Activated T-cell treated with anti-CD3 and anti-CD28 coated beads, Interleukin-2, amount 50 U/mL, for 4 hours (primary cell): Measurements from ENCODE around the gene EFCC1. TPM values are rescaled to one million over a fixed set of nuclear protein-coding genes. Genes with fewer than 3 reads are reported as not detected.
"Not testable (repeated sequence)": the region's sequence is repeated elsewhere in the genome, so short reads cannot be mapped to it uniquely, and the experiment has no call there.

Experiments used
- ATAC-seq, 2 donors: fragments of 200-7000 bp; cut with Tn5 transposase; one replicate each; pipeline ENCODE4 v1.10.0; 2021
- DNase-seq: peaks from one replicate; pipeline ENCODE4 v3.0.0-alpha.2; 2020
- H3K27me3 Mint-ChIP-seq: one replicate; pipeline ENCODE4 v1.8.0; 2021; ENCODE audit warnings: low read depth, mixed read lengths
- H3K36me3 Mint-ChIP-seq: one replicate; pipeline ENCODE4 v1.8.0; 2022; ENCODE audit warnings: mixed read lengths; ENCODE audit not compliant: insufficient read depth
- H3K4me1 Mint-ChIP-seq: one replicate; pipeline ENCODE4 v1.8.0; 2021; ENCODE audit warnings: low read depth, mixed read lengths
- H3K4me3 Mint-ChIP-seq: one replicate; pipeline ENCODE4 v1.8.0; 2021; ENCODE audit warnings: mild to moderate bottlenecking, moderate library complexity, mixed read lengths
- H3K9me3 Mint-ChIP-seq: one replicate; pipeline ENCODE4 v1.8.0; 2021; ENCODE audit warnings: mixed read lengths
- total RNA-seq, 3 donors: library from RNA; stranded (reverse); gene quantifications; one replicate each; pipeline ENCODE4 v1.2.1, GENCODE V29; 2021

The EFCC1 gene
- total RNA-seq, 3 donors from 2014 or later: 0.26 to 0.35 TPM; not detected in 1

DNA sequence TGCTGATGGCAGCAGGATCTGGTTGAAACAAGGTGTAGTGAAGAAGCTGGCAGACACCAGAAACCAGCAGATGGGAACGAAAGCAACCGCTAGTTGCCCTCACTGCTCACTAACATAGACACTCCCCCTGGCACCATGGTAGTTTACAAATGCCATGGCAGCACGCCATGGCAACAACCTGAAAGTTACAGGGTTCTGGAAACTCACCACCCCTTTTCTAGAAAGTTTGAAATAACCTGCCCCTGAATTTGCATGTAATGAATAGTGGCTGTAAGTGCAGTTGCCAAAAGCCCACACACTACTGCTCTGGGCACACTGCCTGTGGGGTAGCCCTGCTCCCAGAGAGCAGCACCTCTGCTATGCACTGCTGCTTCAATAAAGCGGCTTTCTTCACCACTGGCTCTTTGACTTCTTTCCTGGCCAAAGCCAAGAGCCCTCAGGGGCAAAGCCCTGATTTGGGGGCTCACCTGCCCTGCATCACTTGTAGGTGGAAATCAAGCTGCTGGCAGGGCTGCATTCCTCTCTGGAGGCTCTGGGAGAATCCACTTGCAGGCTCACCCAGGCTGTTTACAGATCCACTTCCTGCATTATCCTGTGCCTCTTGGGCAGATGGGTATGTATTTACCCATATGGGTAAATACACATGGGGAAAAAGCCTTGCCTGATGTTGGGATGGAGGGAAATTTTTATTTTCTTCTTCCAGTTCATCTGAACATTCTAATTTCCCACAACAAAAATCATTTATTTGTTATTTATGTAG lies 57.5 kb downstream of the EFCC1 start:
- Mint-ChIP-seq H3K9me3 (no peaks in the 10 kb centered on the region), H3K4me3 (no peak overlapping the region), H3K4me1 (peaks cover 10% of the 10 kb centered on the region), H3K36me3 (no peaks in the 10 kb centered on the region), H3K27me3 (no peaks in the 10 kb centered on the region)
- DNase-seq: no peak
- ATAC-seq: peak; percentile 26 to 48

DNA sequence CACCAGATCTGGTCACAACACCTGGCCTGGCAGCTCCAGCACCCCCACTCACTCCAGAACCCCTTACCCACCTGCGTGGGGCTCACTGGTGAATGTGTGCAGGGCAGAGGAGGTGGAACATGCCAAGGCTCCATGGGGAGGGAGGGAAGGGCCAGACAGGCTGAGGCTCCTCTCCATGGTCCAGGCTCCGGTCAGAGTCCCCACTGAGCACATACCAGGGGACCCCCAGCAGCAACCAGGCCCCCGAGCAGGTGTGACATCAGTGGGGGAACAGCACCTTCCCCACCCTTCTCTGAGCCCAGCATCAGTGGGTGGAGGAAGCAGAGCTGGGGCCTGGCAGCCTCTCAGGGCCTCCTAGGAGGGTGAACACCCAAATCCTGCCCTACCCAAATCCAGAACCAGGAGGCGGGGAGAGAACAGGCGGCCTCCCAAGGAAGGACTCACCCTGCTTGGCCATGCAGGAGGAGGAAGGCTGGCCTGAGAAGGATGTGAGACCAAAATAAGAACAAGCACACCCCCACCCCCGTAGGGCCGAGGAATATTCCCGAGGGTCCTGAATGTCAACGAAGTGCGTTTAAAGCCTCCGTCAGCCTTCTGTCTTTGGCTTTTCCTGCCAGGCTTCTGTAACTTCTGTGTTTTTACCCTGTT lies 58.3 kb downstream of the EFCC1 start:
- ATAC-seq (no peak), DNase-seq (no peak)
- Mint-ChIP-seq H3K36me3 (no peaks in the 10 kb centered on the region), H3K9me3 (no peaks in the 10 kb centered on the region), H3K27me3 (no peaks in the 10 kb centered on the region), H3K4me3 (no peak overlapping the region), H3K4me1 (peaks cover 9% of the 10 kb centered on the region)

DNA sequence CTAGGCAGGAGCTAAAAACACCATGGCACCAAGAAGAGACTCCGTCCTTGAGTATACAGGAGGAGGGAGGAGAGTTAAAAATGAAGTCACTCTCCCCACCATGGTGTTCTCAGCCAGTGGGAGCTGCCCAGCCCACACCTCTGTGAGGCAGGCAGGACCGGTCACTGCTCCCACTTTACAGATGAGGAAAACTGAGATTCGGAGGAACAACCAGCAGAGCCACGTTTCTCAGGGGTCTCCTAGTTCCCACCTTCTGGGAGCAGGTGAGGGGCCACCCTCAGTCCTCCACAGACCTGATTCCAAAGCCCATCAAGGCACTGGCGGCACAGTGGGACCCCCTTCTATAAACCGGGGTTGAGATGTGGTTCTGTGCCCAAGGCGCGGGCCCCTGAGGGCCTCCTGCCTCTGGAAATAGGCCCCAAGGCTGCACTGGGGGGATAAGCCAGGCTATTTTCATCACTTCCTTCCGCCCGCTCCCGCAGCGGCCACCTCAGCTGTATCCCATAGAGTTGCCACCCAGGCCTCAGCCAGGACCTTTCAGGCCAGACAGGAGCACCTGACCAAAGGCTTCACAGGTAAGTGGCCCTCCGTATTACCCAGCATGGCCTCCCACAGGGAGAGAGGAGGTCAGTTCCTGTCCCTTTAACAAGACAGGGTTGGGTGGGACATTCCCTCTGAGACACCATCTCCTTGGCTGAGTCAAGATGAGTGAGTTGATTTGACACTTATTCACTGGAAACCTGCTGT lies 59.3 kb downstream of the EFCC1 start, which contains the start of gene GP9:
Gene GP9 (plus strand): TSS at position 504 of the 747 bp plus-strand sequence. CDS start 961 bp downstream, outside the sequence.
- DNase-seq: no peak
- H3K27me3 Mint-ChIP-seq: no peaks in the 10 kb centered on the region
- no peaks in the 10 kb centered on the region for H3K9me3 Mint-ChIP-seq
- H3K4me1 Mint-ChIP-seq: peaks cover 9% of the 10 kb centered on the region
- ATAC-seq: peak; percentile 46 to 48
- H3K4me3 Mint-ChIP-seq: no peak within 1 kb of the TSS
- H3K36me3 Mint-ChIP-seq: no peaks in the 10 kb centered on the region

DNA sequence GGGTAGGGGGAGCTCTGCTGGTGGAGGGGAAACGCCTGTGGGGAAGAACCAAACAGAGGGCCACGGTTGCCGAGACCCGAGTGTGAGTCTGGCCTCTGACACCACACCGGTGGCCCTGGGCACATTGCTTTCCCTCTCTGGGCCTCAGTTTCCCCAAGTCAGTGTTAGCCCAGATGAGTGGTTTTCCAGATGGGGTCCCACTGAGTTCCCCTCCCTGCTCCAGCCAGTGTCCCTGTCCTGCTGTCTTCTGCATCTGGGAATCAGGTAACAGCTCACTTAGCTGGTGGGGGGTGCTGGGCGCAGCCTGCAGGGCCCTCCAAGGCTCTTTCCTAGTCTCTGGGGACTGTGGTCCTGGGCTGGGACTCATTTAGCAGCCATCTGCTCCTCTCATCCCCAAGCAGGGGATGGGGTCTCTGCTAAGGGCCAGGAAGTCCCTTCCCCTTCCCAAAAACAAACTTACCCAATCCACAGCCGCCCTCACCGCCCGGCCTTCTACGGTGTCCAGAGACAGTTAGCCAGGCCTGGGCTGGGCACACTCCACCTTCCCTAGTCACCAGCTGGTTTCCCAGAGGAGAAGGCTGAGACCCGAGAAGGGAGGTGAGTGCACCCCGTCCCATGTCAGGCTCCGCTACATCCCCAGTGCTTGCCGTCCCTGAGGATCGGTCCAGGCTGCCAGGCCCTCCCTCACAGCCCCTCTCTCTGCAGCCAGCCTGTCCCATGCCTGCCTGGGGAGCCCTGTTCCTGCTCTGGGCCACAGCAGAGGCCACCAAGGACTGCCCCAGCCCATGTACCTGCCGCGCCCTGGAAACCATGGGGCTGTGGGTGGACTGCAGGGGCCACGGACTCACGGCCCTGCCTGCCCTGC lies 60.2 kb downstream of the EFCC1 start:
- no peaks in the 10 kb centered on the region for H3K27me3 Mint-ChIP-seq
- H3K4me1 Mint-ChIP-seq: peaks cover 9% of the 10 kb centered on the region
- DNase-seq (no peak), ATAC-seq (no peak)
- H3K9me3 Mint-ChIP-seq: no peaks in the 10 kb centered on the region
- H3K36me3 Mint-ChIP-seq: no peaks in the 10 kb centered on the region
- H3K4me3 Mint-ChIP-seq: no peak overlapping the region

DNA sequence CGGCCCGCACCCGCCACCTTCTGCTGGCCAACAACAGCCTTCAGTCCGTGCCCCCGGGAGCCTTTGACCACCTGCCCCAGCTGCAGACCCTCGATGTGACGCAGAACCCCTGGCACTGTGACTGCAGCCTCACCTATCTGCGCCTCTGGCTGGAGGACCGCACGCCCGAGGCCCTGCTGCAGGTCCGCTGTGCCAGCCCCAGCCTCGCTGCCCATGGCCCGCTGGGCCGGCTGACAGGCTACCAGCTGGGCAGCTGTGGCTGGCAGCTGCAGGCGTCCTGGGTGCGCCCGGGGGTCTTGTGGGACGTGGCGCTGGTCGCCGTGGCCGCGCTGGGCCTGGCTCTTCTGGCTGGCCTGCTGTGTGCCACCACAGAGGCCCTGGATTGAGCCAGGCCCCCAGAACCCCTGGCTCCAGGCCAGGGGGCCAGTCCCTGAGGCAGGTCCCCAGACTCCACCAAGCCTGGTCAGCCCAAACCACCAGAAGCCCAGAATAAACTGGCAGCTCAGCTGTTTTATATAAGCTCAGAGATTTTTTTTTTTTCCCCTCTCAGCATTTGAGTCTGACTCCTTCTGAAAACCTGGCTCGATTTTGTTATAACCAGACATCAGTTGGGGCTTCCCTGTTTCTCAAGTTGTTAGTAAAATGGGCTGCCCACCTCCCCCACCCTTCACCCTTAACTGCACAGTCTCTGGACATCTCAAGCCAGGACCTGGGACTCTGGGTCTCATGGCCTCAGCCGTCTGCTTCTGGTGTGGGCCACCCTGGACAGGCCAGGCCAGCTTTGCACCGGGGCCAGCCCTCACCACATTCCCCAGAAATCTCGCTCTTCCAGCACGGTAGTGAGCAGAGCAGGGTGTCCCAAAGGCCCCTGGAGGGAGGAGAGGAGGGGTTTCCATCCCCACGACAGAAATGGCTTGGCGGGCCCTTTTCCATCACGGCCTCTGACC lies 61.1 kb downstream of the EFCC1 start:
- no peak overlapping the region for H3K4me3 Mint-ChIP-seq
- H3K36me3 Mint-ChIP-seq: no peaks in the 10 kb centered on the region
- H3K4me1 Mint-ChIP-seq: peaks cover 9% of the 10 kb centered on the region
- H3K9me3 Mint-ChIP-seq: no peaks in the 10 kb centered on the region
- ATAC-seq (no peak), DNase-seq (no peak)
- no peaks in the 10 kb centered on the region for H3K27me3 Mint-ChIP-seq

DNA sequence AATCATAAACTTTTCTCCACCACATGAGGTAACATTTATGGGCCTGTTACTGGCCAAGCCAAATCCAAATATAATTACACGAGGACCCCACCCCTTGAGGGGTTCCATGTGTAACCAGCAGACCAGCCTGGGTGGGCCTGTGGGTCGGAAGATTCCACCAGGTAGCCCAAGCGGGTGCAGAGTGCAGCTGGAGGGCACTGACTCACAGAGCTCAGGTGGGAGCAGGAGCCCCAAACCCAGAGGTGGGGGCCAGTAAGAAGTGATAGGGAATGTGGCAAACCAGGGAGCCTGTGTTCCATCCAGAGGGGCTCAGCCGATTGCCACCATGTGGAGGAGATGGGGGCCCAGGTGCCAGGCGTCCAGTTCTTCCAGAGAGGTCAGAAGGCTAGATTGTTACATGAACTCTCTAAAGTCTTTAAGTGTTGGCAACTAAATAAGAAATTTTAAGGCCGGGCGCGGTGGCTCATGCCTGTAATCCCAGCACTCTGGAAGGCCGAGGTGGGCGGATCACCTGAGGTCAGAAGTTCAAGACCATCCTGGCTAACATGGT lies 62.1 kb downstream of the EFCC1 start:
- H3K4me3 Mint-ChIP-seq: no peak overlapping the region
- no peaks in the 10 kb centered on the region for H3K9me3 Mint-ChIP-seq
- no peak for ATAC-seq
- peaks cover 12% of the 10 kb centered on the region for H3K4me1 Mint-ChIP-seq
- H3K27me3 Mint-ChIP-seq: no peaks in the 10 kb centered on the region
- H3K36me3 Mint-ChIP-seq: no peaks in the 10 kb centered on the region
- no peak for DNase-seq

DNA sequence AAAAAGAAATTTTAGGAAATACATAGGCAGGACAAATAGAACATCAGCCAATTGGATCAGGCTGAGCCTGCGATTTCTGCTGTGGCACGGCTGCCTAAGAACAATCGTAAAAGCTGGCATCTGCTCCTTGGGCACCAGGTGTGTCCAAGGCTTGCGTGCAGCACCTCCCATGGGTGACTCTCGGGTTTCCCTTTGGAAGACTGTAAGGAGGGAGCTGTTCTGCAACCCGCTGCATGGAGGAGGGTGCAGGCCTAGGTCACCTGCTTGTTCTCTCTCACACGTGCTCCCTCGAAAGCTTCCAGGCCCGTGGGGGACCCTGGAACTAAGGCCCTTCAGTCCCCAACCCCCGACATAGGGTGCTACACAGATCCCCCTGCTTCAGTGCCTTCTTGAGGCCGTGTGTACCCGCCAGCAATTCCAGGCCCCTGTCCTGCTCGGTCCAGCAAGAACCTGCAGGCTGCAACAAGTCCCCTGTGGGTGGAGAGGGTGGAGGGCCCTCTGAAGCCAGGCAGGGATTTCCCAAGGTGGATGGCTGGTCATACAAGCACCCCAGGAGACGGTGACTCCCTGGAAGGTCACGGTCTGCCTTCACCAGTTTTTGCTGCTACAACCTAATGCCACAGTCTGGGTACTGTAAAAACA lies 62.9 kb downstream of the EFCC1 start:
- peaks cover 2% of the 10 kb centered on the region for H3K27me3 Mint-ChIP-seq
- peaks cover 6% of the 10 kb centered on the region for H3K4me1 Mint-ChIP-seq
- no peak overlapping the region for H3K4me3 Mint-ChIP-seq
- ATAC-seq (no peak), DNase-seq (no peak)
- no peaks in the 10 kb centered on the region for H3K9me3 Mint-ChIP-seq
- no peaks in the 10 kb centered on the region for H3K36me3 Mint-ChIP-seq

DNA sequence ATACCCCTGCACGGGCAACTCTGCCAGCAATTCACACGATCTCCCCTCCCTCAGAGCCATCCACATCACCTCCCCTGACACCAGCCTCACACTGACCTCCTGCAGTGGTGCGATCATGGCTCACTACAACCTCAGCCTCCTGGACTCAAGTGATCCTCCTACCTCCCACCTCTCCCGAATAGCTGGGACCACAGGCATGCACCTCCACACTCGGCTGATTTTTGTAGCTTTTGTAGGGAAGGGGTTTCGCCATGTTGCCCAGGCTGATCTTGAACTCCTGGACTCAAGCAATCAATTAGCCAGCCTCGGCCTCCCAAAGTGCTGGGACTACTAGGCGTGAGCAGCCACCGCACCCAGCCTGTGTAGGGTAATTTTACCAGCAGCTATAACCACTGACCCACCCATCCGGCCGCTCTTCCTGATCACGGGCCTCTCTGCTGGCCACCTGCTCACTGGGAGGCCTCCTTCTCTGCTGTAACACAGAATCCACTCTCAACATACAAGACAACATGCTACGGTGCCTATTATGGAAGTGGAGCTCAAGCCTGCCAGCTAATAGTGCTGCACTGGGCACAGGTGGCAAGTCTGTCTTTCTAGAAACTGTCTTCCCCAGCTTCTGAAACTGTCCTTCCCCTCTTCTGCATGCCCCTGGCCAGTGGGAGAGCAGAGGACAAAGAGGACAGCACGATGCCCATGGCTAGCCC lies 64.1 kb downstream of the EFCC1 start:
- DNase-seq (no peak), ATAC-seq (no peak)
- no peaks in the 10 kb centered on the region for H3K36me3 Mint-ChIP-seq
- H3K27me3 Mint-ChIP-seq: peaks cover 8% of the 10 kb centered on the region
- H3K9me3 Mint-ChIP-seq: no peaks in the 10 kb centered on the region
- peaks cover 12% of the 10 kb centered on the region for H3K4me1 Mint-ChIP-seq
- no peak overlapping the region for H3K4me3 Mint-ChIP-seq

DNA sequence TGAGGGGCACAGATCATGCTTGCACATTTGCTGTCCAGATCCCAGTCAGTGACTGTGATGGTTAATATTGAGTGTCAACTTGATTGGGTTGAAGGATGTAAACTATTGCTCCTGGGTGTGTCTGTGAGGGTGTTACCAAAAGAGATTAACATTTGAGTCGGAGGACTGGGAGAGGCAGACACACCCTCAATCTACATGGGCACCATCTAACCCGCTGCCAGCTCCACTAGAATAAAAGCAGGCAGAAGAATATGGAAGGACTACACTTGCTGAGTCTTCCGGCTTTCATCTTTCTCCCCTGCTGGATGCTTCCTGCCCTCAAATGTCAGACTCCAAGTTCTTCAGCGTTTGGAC lies 64.6 kb downstream of the EFCC1 start:
- peaks cover 14% of the 10 kb centered on the region for H3K4me1 Mint-ChIP-seq
- no peak overlapping the region for H3K4me3 Mint-ChIP-seq
- ATAC-seq: no peak
- DNase-seq: no peak
- H3K27me3 Mint-ChIP-seq: peaks cover 8% of the 10 kb centered on the region
- no peaks in the 10 kb centered on the region for H3K36me3 Mint-ChIP-seq
- no peaks in the 10 kb centered on the region for H3K9me3 Mint-ChIP-seq

DNA sequence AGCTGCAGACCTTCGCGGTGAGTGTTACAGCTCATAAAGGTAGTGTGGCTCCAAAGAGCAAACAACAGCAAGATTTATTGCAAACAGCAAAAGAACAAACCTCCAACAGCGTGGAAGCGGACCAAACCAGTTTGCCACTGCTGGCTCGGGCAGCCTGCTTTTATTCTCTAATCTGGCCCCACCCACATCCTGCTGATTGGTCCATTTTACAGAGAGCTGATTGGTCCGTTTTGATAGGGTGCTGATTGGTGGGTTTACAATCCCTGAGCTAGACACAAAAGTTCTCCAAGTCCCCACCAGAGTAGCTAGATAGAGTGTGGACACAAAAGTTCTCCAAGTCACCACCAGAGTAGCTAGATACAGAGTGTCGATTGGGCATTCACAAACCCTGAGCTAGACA lies 66.6 kb downstream of the EFCC1 start:
- H3K27me3 Mint-ChIP-seq, DNase-seq, H3K9me3 Mint-ChIP-seq, H3K36me3 Mint-ChIP-seq: not testable (repeated sequence)
- peak; percentile 27 to 47 for ATAC-seq
- peak overlapping the region; percentile 49 for H3K4me3 Mint-ChIP-seq
- peaks cover 14% of the 10 kb centered on the region for H3K4me1 Mint-ChIP-seq

DNA sequence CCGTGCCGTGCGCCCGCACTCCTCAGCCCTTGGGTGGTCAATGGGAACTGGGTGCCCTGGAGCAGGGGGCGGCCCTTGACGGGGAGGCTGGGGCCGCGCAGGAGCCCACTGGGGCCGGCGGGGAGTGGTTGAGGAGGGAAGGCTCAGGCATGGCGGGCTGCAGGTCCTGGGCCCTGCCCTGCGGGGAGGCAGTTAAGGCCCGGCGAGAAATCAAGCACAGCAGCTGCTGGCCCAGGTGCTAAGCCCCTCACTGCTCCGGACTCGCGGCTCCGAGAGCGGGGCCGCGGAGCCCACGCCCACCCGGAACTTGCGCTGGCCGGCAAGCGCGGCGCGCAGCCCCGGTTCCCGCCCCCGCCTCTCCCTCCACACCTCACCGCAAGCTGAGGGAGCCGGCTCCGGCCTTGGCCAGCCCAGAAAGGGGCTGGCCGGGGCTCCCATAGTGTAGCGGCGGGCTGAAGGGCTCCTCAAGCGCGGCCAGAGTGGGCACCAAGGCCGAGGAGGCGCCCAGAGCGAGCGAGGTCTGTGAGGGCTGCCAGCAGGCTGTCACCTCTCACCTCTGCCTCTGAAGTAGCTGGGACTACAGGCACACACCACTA lies 67.3 kb downstream of the EFCC1 start:
- peak; percentile 57 to 66 for ATAC-seq
- H3K4me3 Mint-ChIP-seq: peak overlapping the region; percentile 66
- peaks cover 8% of the 10 kb centered on the region for H3K27me3 Mint-ChIP-seq
- H3K4me1 Mint-ChIP-seq: peaks cover 14% of the 10 kb centered on the region
- H3K9me3 Mint-ChIP-seq: no peaks in the 10 kb centered on the region
- DNase-seq: no peak
- no peaks in the 10 kb centered on the region for H3K36me3 Mint-ChIP-seq
